ENCODE data around the gene AQP12B. TPM values are rescaled to one million over a fixed set of nuclear protein-coding genes. Genes with fewer than 3 reads are reported as not detected.

The AQP12B gene
- total and polyA plus RNA-seq, 3 donors from 2014 or later: not detected

DNA sequence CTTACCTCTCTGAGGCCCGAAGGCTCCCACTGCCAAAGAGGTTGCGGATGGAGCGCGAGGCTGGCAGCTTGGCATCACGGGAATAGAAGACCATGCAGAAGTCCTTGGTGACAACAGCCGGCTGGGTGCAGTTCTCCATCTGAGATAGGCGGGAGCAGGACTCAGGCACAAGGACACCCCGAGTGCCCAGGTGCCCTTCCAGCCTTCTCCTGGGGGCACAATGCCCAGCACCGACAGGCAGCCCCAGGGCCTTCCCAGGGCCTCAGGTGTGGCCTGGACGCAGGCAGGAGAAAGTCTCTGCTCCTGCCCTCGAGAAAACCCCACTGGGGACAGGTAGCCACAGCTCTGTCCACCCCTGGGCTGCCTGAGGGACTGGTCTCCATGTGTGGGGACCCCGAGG, 42.6 kb upstream of the AQP12B start:
- no peak overlapping the region for H3K27ac ChIP-seq
- no peaks in the 10 kb centered on the region for H3K4me1 ChIP-seq
- TF ChIP-seq POLR2A (IDR thresholded peaks at IDR 0.05): no peak
- TF ChIP-seq, protein P1, sequence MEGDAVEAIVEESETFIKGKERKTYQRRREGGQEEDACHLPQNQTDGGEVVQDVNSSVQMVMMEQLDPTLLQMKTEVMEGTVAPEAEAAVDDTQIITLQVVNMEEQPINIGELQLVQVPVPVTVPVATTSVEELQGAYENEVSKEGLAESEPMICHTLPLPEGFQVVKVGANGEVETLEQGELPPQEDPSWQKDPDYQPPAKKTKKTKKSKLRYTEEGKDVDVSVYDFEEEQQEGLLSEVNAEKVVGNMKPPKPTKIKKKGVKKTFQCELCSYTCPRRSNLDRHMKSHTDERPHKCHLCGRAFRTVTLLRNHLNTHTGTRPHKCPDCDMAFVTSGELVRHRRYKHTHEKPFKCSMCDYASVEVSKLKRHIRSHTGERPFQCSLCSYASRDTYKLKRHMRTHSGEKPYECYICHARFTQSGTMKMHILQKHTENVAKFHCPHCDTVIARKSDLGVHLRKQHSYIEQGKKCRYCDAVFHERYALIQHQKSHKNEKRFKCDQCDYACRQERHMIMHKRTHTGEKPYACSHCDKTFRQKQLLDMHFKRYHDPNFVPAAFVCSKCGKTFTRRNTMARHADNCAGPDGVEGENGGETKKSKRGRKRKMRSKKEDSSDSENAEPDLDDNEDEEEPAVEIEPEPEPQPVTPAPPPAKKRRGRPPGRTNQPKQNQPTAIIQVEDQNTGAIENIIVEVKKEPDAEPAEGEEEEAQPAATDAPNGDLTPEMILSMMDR (IDR thresholded peaks at IDR 0.05): no peak
- no peaks in the 10 kb centered on the region for H3K27me3 ChIP-seq
- intact Hi-C loops (cut with DNase I; ENCODE audit: low total_unique reads): no loop called here
- H3K9me3 ChIP-seq: no peaks in the 10 kb centered on the region
- 90 to 94% methylated on average over 9 to 12 of the region's 12 CpGs for WGBS, 2 donors
- H3K4me3 ChIP-seq: no peak overlapping the region
- H3K36me3 ChIP-seq (ENCODE audit: low read depth, missing control alignments): no peaks in the 10 kb centered on the region
- no peak for DNase-seq

DNA sequence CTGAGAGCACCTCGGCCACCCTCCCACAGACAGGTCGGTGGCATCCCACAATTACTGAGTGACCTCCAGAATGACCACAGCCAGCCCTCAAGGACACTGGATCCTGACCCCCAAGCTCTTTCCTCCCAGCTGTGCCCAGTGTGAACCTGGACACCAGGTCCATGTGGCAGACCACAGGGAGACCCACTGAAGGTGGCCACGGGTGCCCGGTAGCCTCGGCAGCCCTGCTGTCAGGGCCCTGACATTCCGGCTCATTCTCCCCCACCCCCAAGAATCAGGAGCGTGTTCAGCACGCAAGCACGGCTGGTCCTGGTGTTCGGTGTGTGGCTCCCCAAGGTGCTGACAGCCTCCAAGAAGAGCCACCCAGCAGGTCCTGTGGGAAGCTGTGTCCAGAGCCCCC, 41.7 kb upstream of the AQP12B start:
- no peaks in the 10 kb centered on the region for H3K27me3 ChIP-seq
- H3K36me3 ChIP-seq (ENCODE audit: low read depth, missing control alignments): no peaks in the 10 kb centered on the region
- no peaks in the 10 kb centered on the region for H3K4me1 ChIP-seq
- intact Hi-C loops (cut with DNase I; ENCODE audit: low total_unique reads): no loop called here
- no peak for TF ChIP-seq POLR2A (IDR thresholded peaks at IDR 0.05)
- TF ChIP-seq, protein P1 (IDR thresholded peaks at IDR 0.05): no peak
- WGBS, 2 donors: 95 to 100% methylated on average over 5 to 10 of the region's 10 CpGs
- H3K4me3 ChIP-seq: no peak overlapping the region
- no peak for DNase-seq
- H3K9me3 ChIP-seq: no peaks in the 10 kb centered on the region
- no peak overlapping the region for H3K27ac ChIP-seq

GRCh38 chr2:240723851-240724250, 41.2 kb upstream of the AQP12B start:
- 93 to 100% methylated on average over 1 to 9 of the region's 9 CpGs for WGBS, 2 donors
- intact Hi-C loops (cut with DNase I; ENCODE audit: low total_unique reads): no loop called here
- TF ChIP-seq, protein P1 (IDR thresholded peaks at IDR 0.05): no peak
- no peak for TF ChIP-seq POLR2A (IDR thresholded peaks at IDR 0.05)

DNA sequence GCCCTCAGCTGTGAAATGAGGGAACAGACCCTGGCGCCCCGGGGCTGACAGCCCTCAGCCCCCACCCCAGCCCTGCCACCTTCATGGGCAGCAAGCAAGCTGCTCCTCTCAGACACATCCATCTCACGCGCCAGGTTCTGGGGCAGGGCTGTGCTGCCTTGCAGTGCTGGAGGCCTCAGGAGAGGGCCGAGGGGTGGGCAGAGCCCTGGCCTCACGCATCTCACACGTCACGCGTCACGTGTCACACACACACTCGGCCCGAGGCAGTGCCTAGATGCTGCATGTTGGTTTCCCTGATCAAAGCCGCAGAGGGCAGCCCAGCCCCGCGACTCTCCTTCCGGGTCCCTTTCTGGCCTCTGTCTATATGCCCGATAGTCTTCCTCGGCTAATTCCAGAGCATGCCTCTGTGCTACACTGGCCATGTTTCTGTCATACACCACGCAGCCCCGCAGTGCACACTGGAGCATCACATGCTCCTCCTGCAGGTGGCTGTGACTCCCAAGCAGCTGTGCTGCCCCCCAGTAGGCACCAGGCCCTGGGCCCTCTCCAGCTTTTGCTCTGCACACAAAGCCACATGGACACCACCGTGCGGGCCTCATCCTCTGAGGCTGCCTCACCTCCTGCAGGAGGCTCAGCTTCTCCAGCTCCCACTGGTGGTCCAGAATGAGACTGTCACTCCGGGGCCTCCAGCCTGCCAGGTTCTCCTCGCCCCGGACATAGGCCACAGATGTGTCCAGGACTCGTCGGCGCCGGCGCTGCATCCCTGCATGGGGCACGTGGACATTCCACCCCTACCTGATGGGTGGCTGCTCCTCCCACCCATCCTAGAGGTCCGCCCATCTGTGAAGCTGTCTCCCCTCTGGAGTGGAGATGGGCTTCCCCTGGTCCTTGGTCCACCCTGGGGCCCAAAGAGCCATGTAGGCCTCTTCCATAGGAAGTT, 40.4 kb upstream of the AQP12B start:
- no peak for DNase-seq
- no peak overlapping the region for H3K4me3 ChIP-seq
- H3K9me3 ChIP-seq: no peaks in the 10 kb centered on the region
- intact Hi-C loops (cut with DNase I; ENCODE audit: low total_unique reads): no loop called here
- TF ChIP-seq POLR2A (IDR thresholded peaks at IDR 0.05): no peak
- TF ChIP-seq, protein P1 (IDR thresholded peaks at IDR 0.05): no peak
- no peaks in the 10 kb centered on the region for H3K4me1 ChIP-seq
- H3K27ac ChIP-seq: no peak overlapping the region
- H3K36me3 ChIP-seq (ENCODE audit: low read depth, missing control alignments): no peaks in the 10 kb centered on the region
- no peaks in the 10 kb centered on the region for H3K27me3 ChIP-seq
- 77 to 93% methylated on average over 6 to 32 of the region's 32 CpGs for WGBS, 2 donors

More at GRCh38 chr2:240723851-240724250, 41.2 kb upstream of the AQP12B start:
- Histone ChIP-seq H3K27me3 (no peaks in the 10 kb centered on the region), H3K4me1 (no peaks in the 10 kb centered on the region), H3K9me3 (no peaks in the 10 kb centered on the region), H3K27ac (no peak overlapping the region), H3K36me3 (ENCODE audit: low read depth, missing control alignments) (no peaks in the 10 kb centered on the region), H3K4me3 (no peak overlapping the region)
- no peak for DNase-seq

All from testis (tissue), 3 donors.